H1 (cell line): ENCODE results near the gene EXOC1. TPM values are rescaled to one million over a fixed set of nuclear protein-coding genes. Genes with fewer than 3 reads are reported as not detected.

Source experiments
- CTCF ChIA-PET: fragments of 300-600 bp; sonication (Branson Sonifier 250); formaldehyde crosslinking; loops from one replicate; lab custom pipeline; 2021; ENCODE audit not compliant: partially characterized antibody; lab: Charles Lee
- POLR2A ChIA-PET: fragments of 300-600 bp; sonication (Branson Sonifier 250); formaldehyde crosslinking; loops from one replicate; lab custom pipeline; 2021; ENCODE audit warnings: inconsistent platforms; ENCODE audit not compliant: partially characterized antibody; lab: Charles Lee
- DNase-seq, 2 experiments: peaks; one replicate each; pipeline versions ENCODE4 v3.0.0 to v3.0.0-alpha.2; 2010 to 2022; ENCODE audit warnings: low spot score in 2 of 2, low read depth in 1 of 2, mixed read lengths in 1 of 2
- FAIRE-seq: peaks from 2 replicates; lab custom pipeline; 2011; peaks lifted over from hg19 to GRCh38; lab: Jason Lieb, UNC
- H2AFZ ChIP-seq: 2 replicates; pipeline ENCODE4 v1.8.1; 2012; ENCODE audit warnings: low read length, inconsistent platforms
- H2AK5ac ChIP-seq: 2 replicates; pipeline ENCODE4 v1.6.1; 2013; ENCODE audit warnings: low read depth, low read length
- H2BK120ac ChIP-seq: replicated peaks from 2 replicates; pipeline ENCODE3; 2013; ENCODE audit warnings: low read depth, low read length, inconsistent platforms
- H2BK12ac ChIP-seq: 2 replicates; pipeline ENCODE4 v1.6.1; 2013; ENCODE audit warnings: low read depth, low read length
- H2BK15ac ChIP-seq: 2 replicates; pipeline ENCODE4 v1.6.1; 2013; ENCODE audit warnings: low read length
- H2BK20ac ChIP-seq: 2 replicates; pipeline ENCODE4 v1.6.1; 2013; ENCODE audit warnings: low read length
- H2BK5ac ChIP-seq: 2 replicates; pipeline ENCODE4 v1.6.1; 2013; ENCODE audit warnings: low read depth, low read length
- H3K14ac ChIP-seq: 2 replicates; pipeline ENCODE4 v1.6.1; 2013; ENCODE audit warnings: inconsistent platforms; ENCODE audit not compliant: insufficient read length
- H3K18ac ChIP-seq: 2 replicates; pipeline ENCODE4 v1.6.1; 2013; ENCODE audit warnings: low read length; ENCODE audit errors: extremely low read depth
- H3K23ac ChIP-seq: 2 replicates; pipeline ENCODE4 v1.6.1; 2013; ENCODE audit warnings: inconsistent platforms; ENCODE audit not compliant: insufficient read length
- H3K23me2 ChIP-seq: 2 replicates; pipeline ENCODE4 v1.6.1; 2013; ENCODE audit warnings: low read depth, low read length
- H3K27ac ChIP-seq: 2 replicates; pipeline ENCODE4 v1.6.1; 2011; ENCODE audit warnings: low read depth, low read length, inconsistent platforms
- H3K27me3 ChIP-seq, 4 experiments: replicated peaks in 1 of 4; 1 replicate in 1 of 4; 2 replicates in 3 of 4; pipeline versions ENCODE4 v1.6.1 to v1.8.1; 2011 to 2013; ENCODE audit warnings: low read length in 3 of 4, mild to moderate bottlenecking in 3 of 4, inconsistent platforms in 2 of 4, mixed read lengths in 2 of 4, moderate library complexity in 1 of 4; ENCODE audit not compliant: control insufficient read depth in 3 of 4, insufficient read depth in 3 of 4; ENCODE audit errors: extremely low read depth in 1 of 4
- H3K36me3 ChIP-seq, 4 experiments: 2 replicates each; pipeline versions ENCODE4 v1.6.1 to v1.8.1; 2011 to 2013; ENCODE audit warnings: mild to moderate bottlenecking in 4 of 4, low read length in 3 of 4, moderate library complexity in 2 of 4, control low read depth in 1 of 4, inconsistent platforms in 1 of 4; ENCODE audit not compliant: insufficient read depth in 4 of 4, control insufficient read depth in 2 of 4
- H3K4ac ChIP-seq: replicated peaks from 2 replicates; pipeline ENCODE3; 2013; ENCODE audit warnings: low read length, low read depth, mixed read lengths, inconsistent platforms; ENCODE audit not compliant: insufficient read length
- H3K4me1 ChIP-seq, 4 experiments: replicated peaks in 1 of 4; 1 replicate in 1 of 4; 2 replicates in 3 of 4; pipeline versions ENCODE4 v1.6.1 to v1.8.1; 2011 to 2013; ENCODE audit warnings: low read length in 3 of 4, inconsistent platforms in 2 of 4, mixed read lengths in 1 of 4; ENCODE audit not compliant: insufficient read depth in 4 of 4, control insufficient read depth in 3 of 4
- H3K4me2 ChIP-seq, 2 experiments: 2 replicates each; pipeline versions ENCODE4 v1.6.1 to v1.8.1; 2011 to 2013; ENCODE audit warnings: low read depth in 2 of 2, low read length in 2 of 2, control low read depth in 1 of 2, inconsistent platforms in 1 of 2, mild to moderate bottlenecking in 1 of 2; ENCODE audit not compliant: insufficient read depth in 1 of 2
- H3K4me3 ChIP-seq, 4 experiments: fragments of 200-600, 300-600 bp in 1 of 4; sonication (generic), shearing (Covaris generic), sonication (Bioruptor Twin) in 1 of 4; 2 replicates each; pipeline versions ENCODE4 v1.5.1 to v1.8.1; 2011 to 2016; ENCODE audit warnings: low read length in 4 of 4, low read depth in 3 of 4, control low read depth in 2 of 4, inconsistent platforms in 2 of 4, mild to moderate bottlenecking in 2 of 4, mixed read lengths in 1 of 4, moderate library complexity in 1 of 4; ENCODE audit not compliant: insufficient read depth in 2 of 4; ENCODE audit errors: extremely low read depth in 1 of 4
- H3K56ac ChIP-seq: replicated peaks from 2 replicates; pipeline ENCODE3; 2013; ENCODE audit warnings: low read depth, mild to moderate bottlenecking, mixed read lengths, low read length, inconsistent platforms; ENCODE audit not compliant: insufficient read length
- H3K79me1 ChIP-seq: 2 replicates; pipeline ENCODE4 v1.6.1; 2013; ENCODE audit warnings: low read depth, low read length, control low read depth
- H3K79me2 ChIP-seq, 2 experiments: 2 replicates each; pipeline versions ENCODE4 v1.6.1 to v1.8.1; 2012 to 2013; ENCODE audit warnings: low read length in 2 of 2, mild to moderate bottlenecking in 2 of 2, inconsistent platforms in 1 of 2; ENCODE audit not compliant: insufficient read depth in 2 of 2, control insufficient read depth in 1 of 2
- H3K9ac ChIP-seq, 4 experiments: replicated peaks in 1 of 4; 1 replicate in 1 of 4; 2 replicates in 3 of 4; pipeline versions ENCODE4 v1.6.1 to v1.8.1; 2011 to 2013; ENCODE audit warnings: low read depth in 3 of 4, low read length in 3 of 4, control low read depth in 2 of 4, mild to moderate bottlenecking in 2 of 4, moderate library complexity in 2 of 4, inconsistent platforms in 1 of 4; ENCODE audit errors: extremely low read depth in 1 of 4
- H3K9me3 ChIP-seq, 2 experiments: 2 replicates each; pipeline versions ENCODE4 v1.6.1 to v1.8.1; 2012 to 2013; ENCODE audit warnings: mild to moderate bottlenecking in 2 of 2, moderate library complexity in 2 of 2, control low read depth in 1 of 2, inconsistent platforms in 1 of 2, low read depth in 1 of 2, low read length in 1 of 2, mixed read lengths in 1 of 2; ENCODE audit not compliant: insufficient read depth in 2 of 2
- H4K20me1 ChIP-seq, 2 experiments: replicated peaks in 1 of 2; 2 replicates each; pipeline versions ENCODE3 to v1.8.1; 2011 to 2013; ENCODE audit warnings: inconsistent platforms in 2 of 2, low read length in 2 of 2, mild to moderate bottlenecking in 1 of 2; ENCODE audit not compliant: insufficient read depth in 2 of 2, control insufficient read depth in 1 of 2
- H4K5ac ChIP-seq: 2 replicates; pipeline ENCODE4 v1.6.1; 2013; ENCODE audit warnings: low read length, low read depth, mixed read lengths, inconsistent platforms; ENCODE audit not compliant: insufficient read length
- H4K8ac ChIP-seq: 2 replicates; pipeline ENCODE4 v1.8.0; 2013; ENCODE audit warnings: mild to moderate bottlenecking, moderate library complexity, low read length, inconsistent platforms; ENCODE audit not compliant: insufficient read depth; ENCODE audit errors: extremely low read depth
- H4K91ac ChIP-seq: replicated peaks from 2 replicates; pipeline ENCODE3; 2013; ENCODE audit warnings: low read length, mixed read lengths, inconsistent platforms; ENCODE audit not compliant: insufficient read length
- BACH1 ChIP-seq: IDR thresholded peaks from 2 replicates; pipeline ENCODE4 v1.6.1; 2012; ENCODE audit warnings: low read length, improper control_type of control experiment
- BCL11A ChIP-seq, 2 experiments: IDR thresholded peaks; one replicate each; pipeline ENCODE4 v1.6.1; 2011; ENCODE audit warnings: low read depth in 2 of 2, low read length in 2 of 2, mild to moderate bottlenecking in 2 of 2
- GABPA ChIP-seq: IDR thresholded peaks from 2 replicates; pipeline ENCODE4 v1.6.1; 2011; ENCODE audit warnings: mild to moderate bottlenecking, low read length, moderate library complexity, borderline replicate concordance; ENCODE audit not compliant: insufficient read depth
- NANOG ChIP-seq: IDR thresholded peaks from 2 replicates; pipeline ENCODE4 v1.6.1; 2011; ENCODE audit warnings: low read length, low read depth, mild to moderate bottlenecking, inconsistent platforms; ENCODE audit not compliant: insufficient read depth, poor library complexity, severe bottlenecking
- ZNF274 ChIP-seq: IDR thresholded peaks from 2 replicates; pipeline ENCODE4 v1.7.0; 2012; ENCODE audit warnings: low read length, borderline replicate concordance; ENCODE audit errors: extremely low read depth
- WGBS, 2 experiments: shearing (Covaris generic) in 1 of 2; methylation state at CpG; one replicate each; pipeline versions ENCODE4 v1.1.6 to v1.1.7; 2013 to 2015; ENCODE audit warnings: low lambda C conversion rate in 2 of 2, mixed read lengths in 2 of 2, inconsistent platforms in 1 of 2, low coverage in 1 of 2, missing lambda C conversion rate in 1 of 2; ENCODE audit not compliant: insufficient replicate concordance in 2 of 2, insufficient coverage in 1 of 2, insufficient read length in 1 of 2; ENCODE audit errors: extremely low coverage in 1 of 2, missing lambda C conversion rate in 1 of 2; 5-methylcytosine and 5-hydroxymethylcytosine counted together
- polyA plus RNA-seq, 7 experiments: library from polyadenylated mRNA; depleted of rRNA in 3 of 7; stranded (reverse) in 5 of 7; unstranded in 2 of 7; fragments of >200 nt in 5 of 7; fragments of 200-250 nt in 2 of 7; gene quantifications; 1 replicate in 5 of 7; 2 replicates in 1 of 7; 4 replicates in 1 of 7; pipeline versions ENCODE4 v1.2.1 to v1.2.3, GENCODE V29; 2011 to 2013; ENCODE audit warnings: missing spikeins in 2 of 7, mixed read lengths in 2 of 7
- total RNA-seq: library from RNA; stranded (reverse); fragmentation: NEBNext Ultra II Directional; extraction: Animal tissue kit (Norgen Biotek cat#: 25700); gene quantifications from 2 replicates; pipeline ENCODE4 v1.2.1, GENCODE V29; 2021

Gene EXOC1
- total and polyA plus RNA-seq, 2 of the 8 experiments (the other 6 are each of a cell fraction or from before 2014, with no cell fraction given) = 5.9 to 19.6 TPM

GRCh38 chr4:55896622-55897021 lies 43.2 kb downstream of the EXOC1 start:
- H3K23ac ChIP-seq = no peak overlapping the region
- no peaks in the 10 kb centered on the region for H3K79me2 ChIP-seq
- H3K27me3 ChIP-seq = no peaks in the 10 kb centered on the region
- no peak overlapping the region for H3K4ac ChIP-seq
- no peak for TF ChIP-seq BCL11A (IDR thresholded peaks at IDR 0.05; ENCODE audit: low read depth in 2 of 2, low read length in 2 of 2)
- no peak for TF ChIP-seq GABPA
- no peak for TF ChIP-seq ZNF274
- TF ChIP-seq NANOG = no peak
- no peak for TF ChIP-seq BACH1
- no peak overlapping the region for H3K9ac ChIP-seq
- 92% methylated on average over 3 of the region's 3 CpGs; no CpG with 5 or more reads in 1 of the 2 experiments for WGBS, 2 experiments
- no peak overlapping the region for H4K8ac ChIP-seq
- no peak overlapping the region for H4K91ac ChIP-seq
- H2AK5ac ChIP-seq = no peak overlapping the region
- no peak overlapping the region for H3K4me2 ChIP-seq
- FAIRE-seq = no peak
- H4K5ac ChIP-seq = no peak overlapping the region
- H2BK5ac ChIP-seq = no peak overlapping the region
- H3K23me2 ChIP-seq = no peaks in the 10 kb centered on the region
- H2BK20ac ChIP-seq = no peak overlapping the region
- H2AFZ ChIP-seq = no peak overlapping the region
- no peak overlapping the region for H3K14ac ChIP-seq
- peaks cover 0 to 26% (median 3%) of the 10 kb centered on the region in 4 experiments; a peak in 3 of 8 replicates for H3K36me3 ChIP-seq
- H3K18ac ChIP-seq = no peak overlapping the region
- ChIA-PET POLR2A (interaction anchor here (0.6 to 0.7 kb wide), 2 partner anchors 31 to 260 kb away, joined by 3 read pairs; partner anchors contain the start of gene NMU), CTCF (interaction anchor here (0.7 to 1.2 kb wide), 2 partner anchors 20 to 29 kb away, joined by 3 read pairs; no protein-coding TSS in a partner anchor)
- no peak overlapping the region for H2BK15ac ChIP-seq
- H3K79me1 ChIP-seq = no peaks in the 10 kb centered on the region
- no peak overlapping the region for H3K27ac ChIP-seq
- H3K9me3 ChIP-seq = no peaks in the 10 kb centered on the region
- H3K4me3 ChIP-seq = no peak overlapping the region
- H3K56ac ChIP-seq = no peak overlapping the region
- no peaks in the 10 kb centered on the region for H4K20me1 ChIP-seq
- DNase-seq = no peak
- no peak overlapping the region for H2BK12ac ChIP-seq
- H2BK120ac ChIP-seq = no peak overlapping the region
- H3K4me1 ChIP-seq = no peaks in the 10 kb centered on the region
